HepG2 (cell line): Measurements from ENCODE around the gene ARG2. TPM values are rescaled to one million over a fixed set of nuclear protein-coding genes. Genes with fewer than 3 reads are reported as not detected.

ENCODE experiments used
- ATAC-seq: fragments of 200-7000 bp; cut with Tn5 transposase; 3 replicates; pipeline ENCODE4 v1.9.1; 2020; ENCODE audit warnings: mild to moderate bottlenecking, moderate library complexity
- BruUV-seq: library from RNA; stranded (reverse); fragments of 400-500 nt; replicated peaks from 2 replicates; lab custom pipeline; 2021; lab: Mats Ljungman, UMichigan
- CTCF ChIA-PET: fragments of 300-600 bp; formaldehyde crosslinking; extraction: SDS; loops from one replicate; lab custom pipeline; 2021; ENCODE audit warnings: low total read pairs, inconsistent platforms, low intra/inter-chr PET ratio; lab: Yijun Ruan, JAX
- POLR2A ChIA-PET: fragments of 350-600 bp; sonication (Branson Sonifier 250); formaldehyde crosslinking; loops from one replicate; lab custom pipeline; 2020; ENCODE audit warnings: antibody characterized with exemption, inconsistent platforms; lab: Yijun Ruan, JAX
- DNase-seq: peaks from one replicate; pipeline ENCODE4 v3.0.0-alpha.2; 2015; ENCODE audit warnings: low spot score
- FAIRE-seq: peaks from 3 replicates; lab custom pipeline; 2011; peaks lifted over from hg19 to GRCh38; lab: Jason Lieb, UNC
- H2AFZ ChIP-seq: one replicate; pipeline ENCODE4 v1.6.1; 2011; ENCODE audit warnings: low read length, inconsistent platforms
- H3K27ac ChIP-seq: fragments of 300-600 bp; 3 replicates; pipeline ENCODE4 v1.8.0; 2011; ENCODE audit warnings: mixed run types, mild to moderate bottlenecking, mixed read lengths, low read length, inconsistent platforms; ENCODE audit not compliant: insufficient read depth; ENCODE audit errors: extremely low read length
- H3K27me3 ChIP-seq, 2 experiments: fragments of 200-600 bp in 1 of 2; 2 replicates in 1 of 2; 3 replicates in 1 of 2; pipeline versions ENCODE4 v1.6.0 to v1.8.0; 2011; ENCODE audit warnings: low read length in 2 of 2, mild to moderate bottlenecking in 2 of 2, moderate library complexity in 2 of 2, inconsistent platforms in 1 of 2; ENCODE audit not compliant: insufficient read depth in 2 of 2, control insufficient read depth in 1 of 2
- H3K36me3 ChIP-seq, 2 experiments: fragments of 200-600 bp in 1 of 2; replicated peaks in 1 of 2; 2 replicates in 1 of 2; 3 replicates in 1 of 2; pipeline versions ENCODE4 v1.5.1 to v1.8.0; 2011; ENCODE audit warnings: low read length in 2 of 2, inconsistent platforms in 1 of 2; ENCODE audit not compliant: insufficient read depth in 2 of 2, control insufficient read depth in 1 of 2
- H3K4me1 ChIP-seq: 2 replicates; pipeline ENCODE4 v1.5.1; 2012; ENCODE audit warnings: low read length, inconsistent platforms; ENCODE audit not compliant: insufficient read depth
- H3K4me2 ChIP-seq: 2 replicates; pipeline ENCODE4 v1.6.0; 2011; ENCODE audit warnings: low read depth, low read length, inconsistent platforms
- H3K4me3 ChIP-seq, 3 experiments: fragments of 200-600 bp in 1 of 3; sonication (generic), shearing (Covaris generic) in 1 of 3; replicated peaks in 1 of 3; 2 replicates each; pipeline ENCODE4 v1.5.1; 2011 to 2016; ENCODE audit warnings: low read length in 3 of 3, inconsistent platforms in 2 of 3, low read depth in 2 of 3, mild to moderate bottlenecking in 2 of 3, control low read depth in 1 of 3, mixed read lengths in 1 of 3; ENCODE audit not compliant: insufficient read depth in 1 of 3
- H3K79me2 ChIP-seq: one replicate; pipeline ENCODE4 v1.6.1; 2011; ENCODE audit warnings: low read length, inconsistent platforms; ENCODE audit not compliant: insufficient read depth
- H3K9ac ChIP-seq: 2 replicates; pipeline ENCODE4 v1.6.0; 2011; ENCODE audit warnings: mild to moderate bottlenecking, low read depth, low read length, inconsistent platforms; ENCODE audit not compliant: insufficient read depth
- H3K9me3 ChIP-seq: 2 replicates; pipeline ENCODE4 v1.5.1; 2012; ENCODE audit warnings: mild to moderate bottlenecking, low read length
- H4K20me1 ChIP-seq: 2 replicates; pipeline ENCODE4 v1.6.0; 2011; ENCODE audit warnings: inconsistent platforms, mild to moderate bottlenecking, low read length, moderate library complexity; ENCODE audit not compliant: insufficient read depth
- FOXP1 ChIP-seq, 2 experiments: fragments of 450-650 bp in 1 of 2; IDR thresholded peaks; 2 replicates each; pipeline ENCODE4 v1.6.1; 2017 to 2018; ENCODE audit warnings: antibody characterized with exemption in 1 of 2
- HES4 ChIP-seq: sonication (generic); formaldehyde crosslinking; IDR thresholded peaks from 2 replicates; pipeline ENCODE4 v1.9.0; 2021; ENCODE audit warnings: mild to moderate bottlenecking, missing genetic modification reagents, borderline replicate concordance
- KDM1A ChIP-seq: IDR thresholded peaks from 2 replicates; pipeline ENCODE4 v1.6.1; 2016; ENCODE audit warnings: missing compliant biosample characterization
- TRIM24 ChIP-seq: sonication (generic); formaldehyde crosslinking; IDR thresholded peaks from 2 replicates; pipeline ENCODE4 v1.8.0; 2022; ENCODE audit warnings: mild to moderate bottlenecking, missing genetic modification reagents
- whole genome bisulfite sequencing: methylation state at CpG from one replicate; pipeline ENCODE4 v1.1.6; 2017; ENCODE audit warnings: low lambda C conversion rate; 5-methylcytosine and 5-hydroxymethylcytosine counted together
- in situ Hi-C: cut with HindIII; loops from 2 replicates; pipeline ENCODE4 v1.10.0; 2017; ENCODE audit warnings: low pct_unique_long_range_greater_than_20kb; ENCODE audit not compliant: extremely low pct_ligation_motif_present
- intact Hi-C: fragments of 100-400 bp; cut with micrococcal nuclease; formaldehyde crosslinking; loops from one replicate; pipeline ENCODE4 v1.10.0; 2022; ENCODE audit not compliant: unreplicated experiment
- polyA plus RNA-seq, 8 experiments: library from polyadenylated mRNA; depleted of rRNA in 3 of 8; stranded (reverse) in 7 of 8; unstranded in 1 of 8; fragments of >200 nt; fragmentation: Illumina TruSeq in 4 of 8; extraction: Trizol in 4 of 8; gene quantifications; 2 replicates each; pipeline versions ENCODE4 v1.2.1 to v1.2.3, GENCODE V29; 2011 to 2016; ENCODE audit warnings: low read depth in 4 of 8, missing spikeins in 1 of 8, mixed read lengths in 1 of 8; ENCODE audit not compliant: insufficient read depth in 1 of 8
- total RNA-seq, 5 experiments: library from RNA; depleted of rRNA; stranded (reverse); fragments of >200 nt; fragmentation: Illumina TruSeq; extraction: Trizol; gene quantifications; 2 replicates each; pipeline ENCODE4 v1.2.3, GENCODE V29; 2016; ENCODE audit warnings: low read depth in 1 of 5
- TF ChIP-seq, protein P1 (sequence below): sonication (generic); formaldehyde crosslinking; IDR thresholded peaks from 2 replicates; pipeline ENCODE4 v1.9.0; 2021; ENCODE audit warnings: mild to moderate bottlenecking, missing genetic modification reagents
- TF ChIP-seq, protein P2 (sequence below): IDR thresholded peaks from 2 replicates; pipeline ENCODE4 v1.6.1; 2016; ENCODE audit warnings: missing biosample characterization, missing genetic modification reagents, low read depth
- TF ChIP-seq, protein P3 (sequence below): sonication (generic); formaldehyde crosslinking; IDR thresholded peaks from 2 replicates; pipeline ENCODE4 v1.4.0; 2020; ENCODE audit warnings: low read depth, mild to moderate bottlenecking, missing genetic modification reagents
- TF ChIP-seq, protein P4 (sequence below): sonication (generic); formaldehyde crosslinking; IDR thresholded peaks from 2 replicates; pipeline ENCODE4 v1.4.0; 2020; ENCODE audit warnings: mild to moderate bottlenecking, missing genetic modification reagents

Gene ARG2
- total and polyA plus RNA-seq, 2 of the 13 experiments (the other 11 are each of a cell fraction or from before 2014, with no cell fraction given) = 37.5 to 73.6 TPM

DNA sequence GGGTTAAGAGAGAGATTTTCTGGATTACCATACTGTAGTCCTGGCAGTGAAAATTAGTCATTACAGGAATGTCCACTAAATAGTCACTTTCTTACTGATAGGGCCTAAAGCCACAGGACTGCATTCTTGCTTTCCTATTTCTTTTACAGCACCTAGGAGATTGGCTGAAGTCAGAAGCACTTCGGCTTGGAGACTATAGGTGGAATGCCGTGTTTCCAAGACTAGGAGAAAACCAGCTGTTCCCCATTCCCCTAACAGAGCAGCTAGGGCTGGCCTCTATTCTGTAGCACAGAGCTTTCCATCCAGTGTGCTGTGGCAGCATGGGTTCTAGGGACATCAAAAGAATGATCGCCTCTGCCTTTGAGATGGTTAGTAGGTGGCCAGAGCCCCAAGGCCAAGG is 34.7 kb upstream of the ARG2 start:
- ChIA-PET POLR2A (interaction anchor here (1.2 to 1.9 kb wide), 2 partner anchors 82 to 110 kb away, joined by 3 to 6 read pairs; no protein-coding TSS in a partner anchor), CTCF (interaction anchor here (1.4 to 3.5 kb wide), 3 partner anchors 34 to 120 kb away, joined by 3 to 49 read pairs (median 29); partner anchors contain the start of gene ARG2)
- no peak overlapping the region for H3K27ac ChIP-seq
- DNase-seq (no peak), ATAC-seq (no peak), FAIRE-seq (no peak)
- no TSS peak for BruUV-seq
- in situ Hi-C loops (loop anchor here (10.0 kb wide), 2 partner anchors 80 to 120 kb away; partner anchors contain the start of gene RDH12), intact Hi-C loops (loop anchor here (1.0 to 5.0 kb wide), 4 partner anchors 33 to 119 kb away; no protein-coding TSS in a partner anchor)
- H3K36me3 ChIP-seq = peaks cover 4% of the 10 kb centered on the region in 2 experiments; a peak in 2 of 5 replicates
- TF ChIP-seq, protein P1, sequence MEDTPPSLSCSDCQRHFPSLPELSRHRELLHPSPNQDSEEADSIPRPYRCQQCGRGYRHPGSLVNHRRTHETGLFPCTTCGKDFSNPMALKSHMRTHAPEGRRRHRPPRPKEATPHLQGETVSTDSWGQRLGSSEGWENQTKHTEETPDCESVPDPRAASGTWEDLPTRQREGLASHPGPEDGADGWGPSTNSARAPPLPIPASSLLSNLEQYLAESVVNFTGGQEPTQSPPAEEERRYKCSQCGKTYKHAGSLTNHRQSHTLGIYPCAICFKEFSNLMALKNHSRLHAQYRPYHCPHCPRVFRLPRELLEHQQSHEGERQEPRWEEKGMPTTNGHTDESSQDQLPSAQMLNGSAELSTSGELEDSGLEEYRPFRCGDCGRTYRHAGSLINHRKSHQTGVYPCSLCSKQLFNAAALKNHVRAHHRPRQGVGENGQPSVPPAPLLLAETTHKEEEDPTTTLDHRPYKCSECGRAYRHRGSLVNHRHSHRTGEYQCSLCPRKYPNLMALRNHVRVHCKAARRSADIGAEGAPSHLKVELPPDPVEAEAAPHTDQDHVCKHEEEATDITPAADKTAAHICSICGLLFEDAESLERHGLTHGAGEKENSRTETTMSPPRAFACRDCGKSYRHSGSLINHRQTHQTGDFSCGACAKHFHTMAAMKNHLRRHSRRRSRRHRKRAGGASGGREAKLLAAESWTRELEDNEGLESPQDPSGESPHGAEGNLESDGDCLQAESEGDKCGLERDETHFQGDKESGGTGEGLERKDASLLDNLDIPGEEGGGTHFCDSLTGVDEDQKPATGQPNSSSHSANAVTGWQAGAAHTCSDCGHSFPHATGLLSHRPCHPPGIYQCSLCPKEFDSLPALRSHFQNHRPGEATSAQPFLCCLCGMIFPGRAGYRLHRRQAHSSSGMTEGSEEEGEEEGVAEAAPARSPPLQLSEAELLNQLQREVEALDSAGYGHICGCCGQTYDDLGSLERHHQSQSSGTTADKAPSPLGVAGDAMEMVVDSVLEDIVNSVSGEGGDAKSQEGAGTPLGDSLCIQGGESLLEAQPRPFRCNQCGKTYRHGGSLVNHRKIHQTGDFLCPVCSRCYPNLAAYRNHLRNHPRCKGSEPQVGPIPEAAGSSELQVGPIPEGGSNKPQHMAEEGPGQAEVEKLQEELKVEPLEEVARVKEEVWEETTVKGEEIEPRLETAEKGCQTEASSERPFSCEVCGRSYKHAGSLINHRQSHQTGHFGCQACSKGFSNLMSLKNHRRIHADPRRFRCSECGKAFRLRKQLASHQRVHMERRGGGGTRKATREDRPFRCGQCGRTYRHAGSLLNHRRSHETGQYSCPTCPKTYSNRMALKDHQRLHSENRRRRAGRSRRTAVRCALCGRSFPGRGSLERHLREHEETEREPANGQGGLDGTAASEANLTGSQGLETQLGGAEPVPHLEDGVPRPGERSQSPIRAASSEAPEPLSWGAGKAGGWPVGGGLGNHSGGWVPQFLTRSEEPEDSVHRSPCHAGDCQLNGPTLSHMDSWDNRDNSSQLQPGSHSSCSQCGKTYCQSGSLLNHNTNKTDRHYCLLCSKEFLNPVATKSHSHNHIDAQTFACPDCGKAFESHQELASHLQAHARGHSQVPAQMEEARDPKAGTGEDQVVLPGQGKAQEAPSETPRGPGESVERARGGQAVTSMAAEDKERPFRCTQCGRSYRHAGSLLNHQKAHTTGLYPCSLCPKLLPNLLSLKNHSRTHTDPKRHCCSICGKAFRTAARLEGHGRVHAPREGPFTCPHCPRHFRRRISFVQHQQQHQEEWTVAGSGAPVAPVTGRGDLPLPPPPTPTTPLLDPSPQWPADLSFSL (CRISPR knock-in tag) = no peak
- TF ChIP-seq, protein P2, sequence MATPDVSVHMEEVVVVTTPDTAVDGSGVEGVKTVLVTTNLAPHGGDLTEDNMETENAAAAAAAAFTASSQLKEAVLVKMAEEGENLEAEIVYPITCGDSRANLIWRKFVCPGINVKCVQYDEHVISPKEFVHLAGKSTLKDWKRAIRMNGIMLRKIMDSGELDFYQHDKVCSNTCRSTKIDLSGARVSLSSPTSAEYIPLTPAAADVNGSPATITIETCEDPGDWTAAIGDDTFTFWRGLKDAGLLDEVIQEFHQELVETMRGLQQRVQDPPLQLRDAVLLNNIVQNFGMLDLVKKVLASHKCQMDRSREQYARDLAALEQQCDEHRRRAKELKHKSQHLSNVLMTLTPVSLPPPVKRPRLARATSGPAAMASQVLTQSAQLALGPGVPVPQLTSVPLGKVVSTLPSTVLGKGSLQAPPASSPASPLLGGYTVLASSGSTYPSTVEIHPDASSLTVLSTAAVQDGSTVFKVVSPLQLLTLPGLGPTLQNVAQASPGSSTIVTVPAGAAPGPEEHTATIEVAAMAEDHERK (CRISPR knock-in tag) = no peak
- TF ChIP-seq HES4 (CRISPR knock-in tag) = no peak
- no peak for TF ChIP-seq KDM1A
- TF ChIP-seq, protein P3, sequence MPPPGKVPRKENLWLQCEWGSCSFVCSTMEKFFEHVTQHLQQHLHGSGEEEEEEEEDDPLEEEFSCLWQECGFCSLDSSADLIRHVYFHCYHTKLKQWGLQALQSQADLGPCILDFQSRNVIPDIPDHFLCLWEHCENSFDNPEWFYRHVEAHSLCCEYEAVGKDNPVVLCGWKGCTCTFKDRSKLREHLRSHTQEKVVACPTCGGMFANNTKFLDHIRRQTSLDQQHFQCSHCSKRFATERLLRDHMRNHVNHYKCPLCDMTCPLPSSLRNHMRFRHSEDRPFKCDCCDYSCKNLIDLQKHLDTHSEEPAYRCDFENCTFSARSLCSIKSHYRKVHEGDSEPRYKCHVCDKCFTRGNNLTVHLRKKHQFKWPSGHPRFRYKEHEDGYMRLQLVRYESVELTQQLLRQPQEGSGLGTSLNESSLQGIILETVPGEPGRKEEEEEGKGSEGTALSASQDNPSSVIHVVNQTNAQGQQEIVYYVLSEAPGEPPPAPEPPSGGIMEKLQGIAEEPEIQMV = no peak
- TF ChIP-seq TRIM24 (CRISPR knock-in tag) = no peak
- TF ChIP-seq FOXP1 (IDR thresholded peaks at IDR 0.05) = no peak
- TF ChIP-seq FOXP1 (CRISPR knock-in tag; IDR thresholded peaks at IDR 0.05) = no peak
- TF ChIP-seq, protein P4, sequence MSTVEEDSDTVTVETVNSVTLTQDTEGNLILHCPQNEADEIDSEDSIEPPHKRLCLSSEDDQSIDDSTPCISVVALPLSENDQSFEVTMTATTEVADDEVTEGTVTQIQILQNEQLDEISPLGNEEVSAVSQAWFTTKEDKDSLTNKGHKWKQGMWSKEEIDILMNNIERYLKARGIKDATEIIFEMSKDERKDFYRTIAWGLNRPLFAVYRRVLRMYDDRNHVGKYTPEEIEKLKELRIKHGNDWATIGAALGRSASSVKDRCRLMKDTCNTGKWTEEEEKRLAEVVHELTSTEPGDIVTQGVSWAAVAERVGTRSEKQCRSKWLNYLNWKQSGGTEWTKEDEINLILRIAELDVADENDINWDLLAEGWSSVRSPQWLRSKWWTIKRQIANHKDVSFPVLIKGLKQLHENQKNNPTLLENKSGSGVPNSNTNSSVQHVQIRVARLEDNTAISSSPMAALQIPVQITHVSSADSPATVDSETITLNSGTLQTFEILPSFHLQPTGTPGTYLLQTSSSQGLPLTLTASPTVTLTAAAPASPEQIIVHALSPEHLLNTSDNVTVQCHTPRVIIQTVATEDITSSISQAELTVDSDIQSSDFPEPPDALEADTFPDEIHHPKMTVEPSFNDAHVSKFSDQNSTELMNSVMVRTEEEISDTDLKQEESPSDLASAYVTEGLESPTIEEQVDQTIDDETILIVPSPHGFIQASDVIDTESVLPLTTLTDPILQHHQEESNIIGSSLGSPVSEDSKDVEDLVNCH (CRISPR knock-in tag) = no peak
- H3K4me1 ChIP-seq = peaks cover 19% of the 10 kb centered on the region
- 100% methylated on average over 3 of the region's 3 CpGs for WGBS
- no peaks in the 10 kb centered on the region for H3K27me3 ChIP-seq
- no peak overlapping the region for H3K4me3 ChIP-seq
- no peak overlapping the region for H3K4me2 ChIP-seq
- H3K9ac ChIP-seq = no peak overlapping the region
- no peaks in the 10 kb centered on the region for H3K9me3 ChIP-seq
- H2AFZ ChIP-seq = no peak overlapping the region
- H3K79me2 ChIP-seq = no peaks in the 10 kb centered on the region
- H4K20me1 ChIP-seq = no peaks in the 10 kb centered on the region
